OCI-M2 (cell line): ENCODE results near the gene EP400.

ENCODE experiments used
- DNase-seq: peaks from one replicate; lab custom pipeline; 2025; ENCODE audit not compliant: unreplicated experiment; lab: John Stamatoyannopoulos, UW

The EP400 gene

DNA sequence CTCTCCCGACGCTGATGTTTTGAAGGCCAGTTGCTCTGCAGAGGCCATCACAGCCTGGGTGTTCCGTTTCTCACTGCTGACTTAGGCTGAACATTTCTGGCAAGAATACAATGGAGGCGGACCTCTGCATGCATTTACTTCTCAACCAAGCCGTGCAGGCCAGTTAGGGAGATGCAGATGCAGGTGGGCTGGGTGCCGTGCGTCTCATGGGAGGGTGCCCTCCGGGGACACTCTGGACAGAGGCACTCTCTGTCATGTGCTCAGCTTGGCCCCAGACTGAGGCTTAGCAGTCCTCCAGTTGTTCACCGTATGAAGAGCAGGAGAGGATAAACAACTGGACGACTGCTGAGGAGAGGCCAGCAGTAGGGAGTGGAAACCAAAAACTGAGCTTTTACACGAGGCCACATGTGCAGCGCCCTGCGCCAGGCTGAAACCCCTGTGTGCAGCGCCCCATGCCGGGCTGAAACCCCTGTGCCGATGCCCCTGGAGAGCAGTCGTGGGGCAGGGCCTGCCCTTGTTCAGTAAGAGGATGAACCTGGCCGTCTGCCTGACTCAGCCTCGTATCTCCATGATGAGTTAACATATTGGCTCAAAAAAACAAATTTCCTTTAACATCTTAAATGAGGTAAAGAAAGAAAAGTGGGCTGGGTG, 162.0 kb downstream of the EP400 start:
- DNase-seq: no peak

DNA sequence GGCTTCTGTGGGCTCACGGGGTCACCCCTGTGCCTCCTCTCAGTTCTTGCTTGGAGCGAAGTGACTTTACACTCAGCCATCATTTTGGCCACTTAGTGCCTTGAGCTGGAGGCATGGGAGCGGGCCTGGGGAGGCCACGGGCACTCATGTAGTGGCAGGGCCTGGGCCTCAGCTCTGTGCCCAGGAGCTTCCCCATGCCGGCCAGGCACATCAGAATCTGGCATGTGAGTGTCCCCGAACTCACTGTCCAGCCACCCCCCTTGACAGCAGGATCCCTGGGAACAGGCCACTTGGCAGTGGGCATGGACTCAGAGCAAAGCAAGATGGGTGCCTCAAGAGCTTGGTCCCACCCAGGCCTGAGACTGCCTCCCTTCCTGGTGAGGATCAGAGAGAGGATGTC, 164.9 kb downstream of the EP400 start:
- DNase-seq: no peak

DNA sequence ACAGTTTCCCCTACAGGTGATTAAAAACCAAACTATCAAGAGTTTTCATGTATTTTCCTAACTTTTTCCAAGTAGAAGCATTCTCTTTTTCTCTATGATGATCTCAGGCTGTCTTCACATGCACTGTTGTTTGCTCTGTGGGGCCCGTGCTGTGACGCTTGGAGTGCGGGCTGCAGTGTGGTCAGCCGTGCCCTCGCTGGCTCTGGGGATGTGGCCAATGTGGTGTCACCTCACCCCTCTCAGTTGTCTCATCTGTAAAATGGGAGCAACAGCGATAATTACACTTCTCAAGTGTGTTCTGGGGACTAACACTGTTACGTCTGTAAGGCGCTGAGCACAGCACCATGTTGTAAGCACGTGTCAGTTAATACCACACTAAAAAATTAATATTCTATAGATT, 165.8 kb downstream of the EP400 start:
- DNase-seq: no peak

DNA sequence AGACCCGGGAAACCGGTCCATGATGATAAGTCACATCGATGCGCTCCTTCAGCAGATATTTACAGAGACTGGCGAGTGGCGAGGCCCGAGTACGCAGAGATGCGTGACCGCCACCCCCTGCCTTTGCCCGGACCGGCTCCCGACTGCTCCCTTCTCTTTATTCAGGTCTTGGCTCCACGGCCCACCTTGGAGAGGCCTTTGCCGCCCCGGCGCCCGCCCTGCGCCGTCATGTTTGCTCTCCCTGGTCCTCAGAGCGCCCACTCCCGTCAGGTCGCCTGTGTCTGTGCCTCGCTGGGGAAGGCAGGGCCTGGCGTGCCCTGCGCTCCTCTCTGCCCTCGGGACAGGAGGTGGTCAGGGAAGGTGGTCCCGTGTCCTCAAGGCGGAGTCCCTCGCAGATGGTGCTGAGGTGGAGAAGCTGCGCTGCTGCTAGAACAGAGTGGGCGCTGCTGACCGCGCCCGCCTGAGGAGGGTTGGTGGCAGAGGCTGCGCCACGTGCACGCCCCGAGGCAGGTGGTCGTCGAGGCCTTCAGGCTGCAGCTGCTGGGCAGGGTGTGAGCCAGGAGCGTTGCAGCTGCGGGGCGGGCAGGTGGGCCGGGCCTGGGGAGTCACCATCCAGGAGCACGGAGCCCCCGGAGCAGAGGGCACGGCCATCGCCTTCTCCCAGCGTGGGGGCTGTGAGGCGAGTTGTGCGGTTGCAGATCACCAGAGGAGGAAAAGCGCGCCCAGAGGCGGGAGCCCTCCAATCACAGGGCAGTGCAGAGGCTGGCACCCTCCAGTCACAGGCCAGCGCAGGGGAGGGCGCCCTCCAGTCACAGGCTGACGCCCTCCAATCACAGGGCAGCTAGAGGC, 167.2 kb downstream of the EP400 start:
- no peak for DNase-seq

DNA sequence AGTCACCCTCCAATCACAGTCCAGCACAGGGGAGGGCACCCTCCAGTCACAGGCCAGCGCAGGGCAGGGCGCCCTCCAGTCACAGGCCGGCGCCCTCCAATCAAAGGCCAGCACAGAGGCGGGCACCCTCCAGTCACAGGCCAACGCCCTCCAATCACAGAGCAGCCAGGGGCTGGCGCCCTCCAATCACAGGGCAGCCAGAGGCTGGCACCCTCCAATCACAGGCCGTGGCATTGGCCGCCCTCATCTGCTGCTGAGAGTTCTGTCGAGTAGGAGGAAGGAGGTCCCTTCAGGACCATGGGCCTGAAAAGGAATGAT, 167.8 kb downstream of the EP400 start:
- DNase-seq: no peak

DNA sequence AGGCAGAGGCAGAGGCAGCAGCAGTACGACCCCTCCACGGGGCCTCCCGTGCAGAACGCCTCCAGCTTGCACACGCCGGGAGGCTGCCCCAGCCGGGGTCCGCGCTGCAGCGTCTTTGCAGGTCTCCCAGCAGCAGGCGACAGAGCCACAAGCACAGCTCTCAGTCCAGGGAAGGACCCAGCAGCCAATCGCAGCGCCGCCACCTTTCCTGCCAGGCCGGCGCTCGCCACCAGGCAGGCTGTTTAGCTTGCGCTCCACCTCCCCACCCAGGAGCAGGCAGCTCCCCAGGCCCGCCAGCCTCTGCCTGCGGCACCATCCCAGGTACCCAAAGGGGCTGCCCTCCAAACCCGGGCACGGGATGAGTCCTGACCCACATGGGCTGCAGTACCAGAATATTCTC, 169.1 kb downstream of the EP400 start:
- no peak for DNase-seq

DNA sequence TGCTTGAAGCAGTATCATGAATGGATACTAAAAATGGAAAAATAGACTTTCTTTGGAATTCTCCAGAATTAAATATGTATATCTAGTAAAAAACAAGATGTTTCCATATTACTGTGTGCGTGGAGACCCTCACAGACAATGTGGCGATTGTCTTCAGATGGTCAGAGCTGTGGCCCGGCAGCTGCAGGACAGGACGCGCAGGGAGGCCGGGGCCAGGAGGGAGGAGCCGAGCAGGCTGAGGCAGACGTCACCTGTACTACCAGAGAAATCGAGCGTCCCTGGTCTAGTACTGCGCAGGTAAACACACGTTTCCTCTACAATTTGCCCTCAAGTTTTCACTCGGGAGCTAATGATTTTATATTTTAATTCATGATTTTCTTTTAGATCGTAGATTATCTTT, 171.5 kb downstream of the EP400 start:
- DNase-seq: no peak

DNA sequence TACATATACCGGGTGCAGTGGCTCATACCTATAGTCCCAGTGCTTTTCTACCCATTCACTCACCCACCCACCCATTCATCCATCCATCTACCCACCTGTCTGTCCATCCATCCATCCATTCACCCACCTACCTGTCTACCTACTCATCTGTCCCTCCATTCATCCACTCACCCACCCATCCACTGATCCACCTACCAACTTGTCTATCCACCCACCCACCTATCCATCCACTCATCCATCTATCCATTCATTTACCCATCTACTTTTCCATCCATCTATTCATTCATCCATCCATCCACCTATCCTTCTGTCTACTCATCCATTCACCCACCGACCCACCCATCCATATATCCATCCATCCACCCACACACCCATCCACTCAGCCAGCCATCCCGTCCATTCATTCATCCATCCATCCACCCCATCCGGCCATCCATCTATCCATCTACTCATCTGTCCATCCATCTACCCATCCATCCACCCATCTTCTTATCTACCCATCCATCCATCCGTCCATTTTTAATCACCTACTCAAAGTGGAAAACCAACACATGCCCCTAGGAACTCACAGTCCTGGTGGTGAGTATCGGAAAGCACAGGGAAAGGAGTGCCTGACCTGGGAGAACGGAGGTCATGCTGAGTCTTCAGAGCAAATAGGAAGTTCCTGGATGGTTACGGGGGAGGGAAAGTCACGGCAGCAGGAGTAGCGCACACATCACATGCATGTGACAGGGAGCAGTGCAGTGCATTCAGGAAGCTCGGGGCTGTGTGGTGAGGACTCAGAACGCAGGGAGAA, 174.4 kb downstream of the EP400 start:
- DNase-seq: no peak

DNA sequence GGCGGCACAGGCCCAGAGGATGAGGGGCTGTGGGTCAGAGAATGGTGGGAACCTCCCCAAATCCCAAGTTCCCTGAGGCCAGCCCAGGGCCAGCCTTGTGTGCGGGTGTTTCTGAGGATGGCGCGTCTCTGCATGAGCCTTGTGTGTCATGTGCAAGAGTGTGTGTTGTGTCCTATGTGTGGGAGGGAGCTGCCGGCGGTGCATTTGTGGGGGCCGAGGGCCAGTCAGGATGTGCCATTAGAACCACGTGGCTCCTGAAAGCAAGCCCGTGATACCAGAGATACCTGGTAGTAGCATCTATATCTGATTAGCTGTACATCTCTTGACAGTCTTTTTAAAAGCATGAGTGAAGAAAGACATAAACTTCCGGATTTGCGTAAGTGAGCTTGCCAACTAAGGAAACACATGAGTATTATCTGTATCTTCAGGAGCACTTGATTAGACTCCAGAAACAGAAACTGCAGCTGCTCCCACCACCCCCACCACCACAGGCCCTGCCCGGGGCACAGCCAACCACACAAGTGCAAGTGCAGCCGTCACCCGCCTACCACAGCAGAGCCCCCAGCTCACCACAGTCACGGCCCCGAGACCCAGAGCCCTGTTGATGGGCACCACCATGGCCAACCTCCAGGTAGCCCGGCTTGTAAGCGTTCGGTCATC, 175.2 kb downstream of the EP400 start:
- DNase-seq: no peak

DNA sequence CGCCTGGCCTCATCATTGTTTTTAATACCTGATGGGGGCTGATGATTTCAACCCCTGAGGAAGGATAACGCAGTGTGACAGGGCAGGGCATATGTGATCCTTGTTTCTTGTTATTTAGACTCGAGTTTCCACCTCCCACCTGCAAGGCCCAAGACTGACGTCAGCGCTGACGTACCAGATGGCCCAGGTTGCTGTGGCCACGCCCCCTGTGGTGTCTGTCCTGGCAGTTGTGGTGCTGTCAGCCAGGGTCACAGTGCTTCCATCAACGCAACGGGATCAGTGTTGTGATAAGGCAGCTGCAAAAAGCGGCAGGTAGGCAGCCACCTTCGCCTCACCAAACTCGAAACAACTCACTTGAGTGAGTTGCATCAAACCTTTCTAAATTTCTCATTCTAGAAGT, 176.0 kb downstream of the EP400 start:
- DNase-seq: no peak

DNA sequence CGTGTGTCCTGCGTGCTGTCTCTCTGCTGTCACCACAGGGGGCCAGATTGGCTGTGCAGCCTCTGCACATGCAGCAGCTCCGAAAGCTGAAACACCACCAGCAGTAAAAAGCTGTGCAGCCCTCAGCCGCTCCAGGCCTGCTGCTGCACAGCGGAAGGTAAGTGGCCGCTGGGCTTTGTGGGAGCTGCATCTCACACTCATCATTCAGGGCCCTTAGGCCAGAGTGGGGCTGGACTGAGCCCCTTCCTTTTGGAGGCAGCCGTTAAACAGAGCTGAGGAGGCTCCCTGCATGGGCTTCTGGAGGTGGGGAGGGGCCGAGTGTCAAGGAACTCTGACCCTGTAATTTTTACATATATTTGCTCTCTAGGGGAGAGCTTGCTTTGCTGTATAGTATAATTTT, 177.3 kb downstream of the EP400 start:
- no peak for DNase-seq

DNA sequence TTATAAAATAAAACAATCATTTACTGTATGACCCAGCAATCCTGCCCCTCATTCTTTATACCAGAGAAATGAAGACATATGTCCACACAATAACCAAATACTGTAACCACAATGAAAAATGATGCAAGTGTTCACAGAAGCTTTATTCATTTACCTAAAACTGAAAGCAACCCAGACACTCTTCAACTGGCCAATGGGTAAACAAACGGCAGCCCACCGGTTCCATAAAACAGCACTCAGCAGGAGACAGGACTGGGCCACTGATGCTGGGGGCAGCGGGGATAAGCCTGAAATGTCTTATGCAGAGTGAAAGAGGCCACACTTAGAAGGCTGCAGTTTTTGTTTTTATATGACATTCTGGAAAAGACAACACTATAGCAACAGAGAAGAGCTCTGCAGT, 179.3 kb downstream of the EP400 start:
- DNase-seq: no peak

DNA sequence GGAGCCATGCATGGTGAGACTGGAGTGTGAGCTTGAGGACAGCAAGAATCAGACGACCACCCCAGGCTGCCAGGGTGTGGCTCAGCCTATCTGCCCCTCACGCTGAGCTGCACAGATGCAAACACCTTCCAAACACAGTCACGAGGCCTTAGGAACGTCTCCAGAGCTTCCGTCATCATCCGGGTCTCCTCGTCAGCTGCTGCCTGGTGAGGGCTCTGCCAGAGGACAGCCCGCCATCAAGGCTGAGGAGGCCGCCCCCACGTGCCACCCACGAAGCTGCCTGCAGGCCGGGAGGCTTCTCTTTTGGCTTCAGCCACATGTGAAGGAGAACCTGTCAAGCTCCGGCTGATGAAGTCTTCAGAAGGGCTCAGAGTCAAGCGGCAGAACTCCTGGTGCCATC, 180.9 kb downstream of the EP400 start:
- DNase-seq: no peak
